WTC11 (cell line): Measurements from ENCODE around the gene ARSB. TPM values are rescaled to one million over a fixed set of nuclear protein-coding genes. Genes with fewer than 3 reads are reported as not detected.
A peak's percentile ranks its signal among the peaks of the same experiment; 100 is the strongest.

Source experiments
- ATAC-seq: fragments of 200-7000 bp; cut with Tn5 transposase; 2 replicates; pipeline ENCODE4 v1.10.0; 2021; ENCODE audit warnings: mild to moderate bottlenecking, moderate library complexity
- CTCF ChIA-PET: fragments of 300-600 bp; sonication (Branson Sonifier 250); formaldehyde crosslinking; loops from one replicate; lab custom pipeline; 2021; ENCODE audit warnings: antibody characterized with exemption; lab: Charles Lee
- POLR2A ChIA-PET: fragments of 350-600 bp; sonication (Branson Sonifier 250); formaldehyde crosslinking; loops from one replicate; lab custom pipeline; 2021; ENCODE audit warnings: antibody characterized with exemption; lab: Charles Lee
- DNase-seq: peaks from one replicate; pipeline ENCODE4 v3.0.0; 2021; ENCODE audit warnings: low spot score
- H3K27ac Mint-ChIP-seq: 2 replicates; pipeline ENCODE4 v1.8.0; 2021; ENCODE audit warnings: mixed read lengths
- H3K27me3 Mint-ChIP-seq: 2 replicates; pipeline ENCODE4 v1.8.0; 2021; ENCODE audit warnings: low read depth, mild to moderate bottlenecking, moderate library complexity, mixed read lengths
- H3K36me3 Mint-ChIP-seq: 2 replicates; pipeline ENCODE4 v1.8.0; 2021; ENCODE audit warnings: mixed read lengths
- H3K4me1 Mint-ChIP-seq: 2 replicates; pipeline ENCODE4 v1.8.0; 2022; ENCODE audit warnings: mixed read lengths
- H3K4me3 Mint-ChIP-seq: 2 replicates; pipeline ENCODE4 v1.8.0; 2021; ENCODE audit warnings: mild to moderate bottlenecking, moderate library complexity, mixed read lengths
- H3K9me3 Mint-ChIP-seq: 2 replicates; pipeline ENCODE4 v1.8.0; 2021; ENCODE audit warnings: mixed read lengths
- AR ChIP-seq: fragments of 250-450 bp; sonication (Bioruptor Pico); IDR thresholded peaks from 2 replicates; pipeline ENCODE4 v1.9.0; 2021; ENCODE audit warnings: mild to moderate bottlenecking
- CREM ChIP-seq: sonication (generic); formaldehyde crosslinking; IDR thresholded peaks from 2 replicates; pipeline ENCODE4 v1.8.1; 2022; ENCODE audit warnings: mild to moderate bottlenecking, missing genetic modification reagents, moderate library complexity
- CTCF ChIP-seq: fragments of 200-600 bp; IDR thresholded peaks from 2 replicates; pipeline ENCODE4 v1.8.0; 2022; ENCODE audit warnings: antibody characterized with exemption
- ERG ChIP-seq: fragments of 250-450 bp; sonication (Bioruptor Pico); IDR thresholded peaks from 2 replicates; pipeline ENCODE4 v1.8.0; 2021; ENCODE audit warnings: mild to moderate bottlenecking
- GABPB1 ChIP-seq: sonication (generic); formaldehyde crosslinking; IDR thresholded peaks from 2 replicates; pipeline ENCODE4 v1.8.1; 2023; ENCODE audit warnings: mild to moderate bottlenecking, missing genetic modification reagents
- IRF1 ChIP-seq: sonication (generic); formaldehyde crosslinking; IDR thresholded peaks from 2 replicates; pipeline ENCODE4 v1.8.0; 2023; ENCODE audit warnings: missing genetic modification reagents
- NFE2L1 ChIP-seq: sonication (generic); formaldehyde crosslinking; IDR thresholded peaks from 2 replicates; pipeline ENCODE4 v1.8.1; 2023; ENCODE audit warnings: missing genetic modification reagents
- NFYB ChIP-seq: sonication (generic); formaldehyde crosslinking; conservative IDR thresholded peaks from 2 replicates; pipeline ENCODE4 v1.8.0; 2022; ENCODE audit warnings: low read depth, missing genetic modification reagents
- ZBTB21 ChIP-seq: sonication (generic); formaldehyde crosslinking; IDR thresholded peaks from 2 replicates; pipeline ENCODE4 v1.8.1; 2023; ENCODE audit warnings: mild to moderate bottlenecking, missing genetic modification reagents, borderline replicate concordance
- ZNF219 ChIP-seq: sonication (generic); formaldehyde crosslinking; IDR thresholded peaks from 2 replicates; pipeline ENCODE4 v1.8.0; 2023; ENCODE audit warnings: missing genetic modification reagents, mild to moderate bottlenecking, borderline replicate concordance
- ZNF671 ChIP-seq: fragments of 250-450 bp; sonication (Bioruptor Pico); IDR thresholded peaks from 2 replicates; pipeline ENCODE4 v1.8.0; 2021; ENCODE audit warnings: mild to moderate bottlenecking
- total RNA-seq: library from RNA; stranded (reverse); gene quantifications from 3 replicates; pipeline ENCODE4 v1.2.3, GENCODE V29; 2021
- TF ChIP-seq, protein P1 (sequence below): sonication (generic); formaldehyde crosslinking; IDR thresholded peaks from 2 replicates; pipeline ENCODE4 v1.8.1; 2023; ENCODE audit warnings: mild to moderate bottlenecking, moderate library complexity, missing genetic modification reagents
- TF ChIP-seq, protein P2 (sequence below): sonication (generic); formaldehyde crosslinking; IDR thresholded peaks from 2 replicates; pipeline ENCODE4 v1.8.1; 2022; ENCODE audit warnings: low read depth, missing genetic modification reagents, borderline replicate concordance
- TF ChIP-seq, protein P3 (sequence below): sonication (generic); formaldehyde crosslinking; IDR thresholded peaks from 2 replicates; pipeline ENCODE4 v1.8.1; 2022; ENCODE audit warnings: mild to moderate bottlenecking, missing genetic modification reagents, moderate library complexity, borderline replicate concordance

Gene ARSB
- total RNA-seq, 1 experiment from 2014 or later = 9.7 TPM

DNA sequence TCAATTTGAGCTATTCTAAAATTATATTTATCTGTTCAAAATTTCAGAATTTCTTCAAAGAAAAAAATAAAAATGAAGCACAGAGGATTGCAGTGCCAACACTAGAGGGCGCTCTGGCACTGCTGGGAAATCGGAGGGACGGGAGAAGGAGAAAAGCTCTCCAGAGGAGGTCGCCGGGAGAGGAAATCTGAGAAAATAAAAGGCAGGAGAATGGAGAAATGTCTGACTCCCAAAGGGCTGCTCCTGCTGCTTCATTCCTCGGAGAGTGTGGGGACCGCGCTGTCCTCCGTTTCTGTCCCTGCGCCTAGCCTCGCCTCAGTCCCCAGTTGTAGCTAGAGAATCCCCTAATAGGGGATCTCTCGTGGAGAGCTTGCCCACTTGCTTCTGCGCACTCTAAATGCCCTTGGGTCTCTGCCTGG lies 40.0 kb upstream of the ARSB start:
- Mint-ChIP-seq H3K4me3 (peak overlapping the region; percentile 55), H3K36me3 (no peaks in the 10 kb centered on the region), H3K27ac (no peak overlapping the region), H3K9me3 (no peaks in the 10 kb centered on the region), H3K4me1 (peaks cover 20% of the 10 kb centered on the region), H3K27me3 (no peaks in the 10 kb centered on the region; the same call in 1 of the 2 replicates)
- DNase-seq (peak; percentile 70), ATAC-seq (peak; percentile 53)
- POLR2A ChIA-PET = no interaction called here
- TF ChIP-seq CTCF (peak; percentile 96), GABPB1 (CRISPR knock-in tag) (no peak)
- CTCF ChIA-PET = interaction anchor here (0.6 to 8.5 kb wide), 62 partner anchors 9 to 1058 kb away, joined by 3 to 358 read pairs (median 4); partner anchors contain the start of genes ARSB and BHMT

- no peaks in the 10 kb centered on the region for H3K9me3 Mint-ChIP-seq
- H3K27me3 Mint-ChIP-seq = no peaks in the 10 kb centered on the region; the same call in 1 of the 2 replicates
- DNase-seq (no peak), ATAC-seq (no peak)
- peaks cover 20% of the 10 kb centered on the region for H3K4me1 Mint-ChIP-seq
- H3K4me3 Mint-ChIP-seq = no peak overlapping the region
- H3K27ac Mint-ChIP-seq = no peak overlapping the region
- TF ChIP-seq GABPB1 (CRISPR knock-in tag) (peak; percentile 23; the same call in 1 of the 2 replicates), ERG (no peak)
- ChIA-PET CTCF (interaction anchor here (1.5 to 8.5 kb wide), 6 partner anchors 11 to 125 kb away, joined by 3 to 358 read pairs (median 14); no protein-coding TSS in a partner anchor), POLR2A (no interaction called here)
- no peaks in the 10 kb centered on the region for H3K36me3 Mint-ChIP-seq
Measured at GRCh38 chr5:79023947-79024346, 38.8 kb upstream of the ARSB start.

DNA sequence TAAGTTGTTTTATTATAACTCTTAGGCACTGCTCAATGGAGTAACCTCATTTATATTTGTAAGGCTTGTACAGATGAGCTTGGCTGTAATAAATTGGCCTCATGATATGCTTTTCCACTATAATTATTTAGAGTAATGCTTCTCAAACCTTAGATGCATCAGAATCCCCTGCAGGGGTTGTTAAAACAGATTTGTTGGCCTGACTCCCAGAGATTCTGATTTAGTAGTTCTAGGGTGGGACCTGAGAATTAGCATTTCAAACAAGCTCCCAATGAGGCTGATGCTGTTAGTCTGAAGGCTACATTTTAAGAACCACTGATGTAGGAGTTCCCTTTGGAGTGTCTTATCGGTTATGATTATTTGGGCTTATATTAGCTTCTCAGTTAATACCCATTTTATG lies 38.2 kb upstream of the ARSB start:
- CTCF ChIA-PET = interaction anchor here (0.9 to 8.5 kb wide), 4 partner anchors 20 to 124 kb away, joined by 3 to 358 read pairs (median 30); no protein-coding TSS in a partner anchor
- Mint-ChIP-seq H3K4me3 (no peak overlapping the region), H3K4me1 (peaks cover 20% of the 10 kb centered on the region), H3K36me3 (no peaks in the 10 kb centered on the region), H3K9me3 (no peaks in the 10 kb centered on the region), H3K27ac (no peak overlapping the region), H3K27me3 (no peaks in the 10 kb centered on the region; the same call in 1 of the 2 replicates)
- POLR2A ChIA-PET = interaction anchor here (0.6 kb wide), 1 partner anchor 511 kb away, joined by 3 read pairs; no protein-coding TSS in a partner anchor
- no peak for DNase-seq
- no peak for ATAC-seq
- TF ChIP-seq CREM (CRISPR knock-in tag) (no peak), ZNF671 (CRISPR knock-in tag) (no peak), IRF1 (no peak), AR (CRISPR knock-in tag) (no peak), ZBTB21 (no peak), ERG (no peak), NFYB (no peak), ZNF219 (CRISPR knock-in tag) (no peak), CTCF (no peak), NFE2L1 (CRISPR knock-in tag) (no peak)
- TF ChIP-seq, protein P1, sequence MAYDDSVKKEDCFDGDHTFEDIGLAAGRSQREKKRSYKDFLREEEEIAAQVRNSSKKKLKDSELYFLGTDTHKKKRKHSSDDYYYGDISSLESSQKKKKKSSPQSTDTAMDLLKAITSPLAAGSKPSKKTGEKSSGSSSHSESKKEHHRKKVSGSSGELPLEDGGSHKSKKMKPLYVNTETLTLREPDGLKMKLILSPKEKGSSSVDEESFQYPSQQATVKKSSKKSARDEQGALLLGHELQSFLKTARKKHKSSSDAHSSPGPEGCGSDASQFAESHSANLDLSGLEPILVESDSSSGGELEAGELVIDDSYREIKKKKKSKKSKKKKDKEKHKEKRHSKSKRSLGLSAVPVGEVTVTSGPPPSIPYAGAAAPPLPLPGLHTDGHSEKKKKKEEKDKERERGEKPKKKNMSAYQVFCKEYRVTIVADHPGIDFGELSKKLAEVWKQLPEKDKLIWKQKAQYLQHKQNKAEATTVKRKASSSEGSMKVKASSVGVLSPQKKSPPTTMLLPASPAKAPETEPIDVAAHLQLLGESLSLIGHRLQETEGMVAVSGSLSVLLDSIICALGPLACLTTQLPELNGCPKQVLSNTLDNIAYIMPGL (CRISPR knock-in tag) = no peak
- TF ChIP-seq, protein P2, sequence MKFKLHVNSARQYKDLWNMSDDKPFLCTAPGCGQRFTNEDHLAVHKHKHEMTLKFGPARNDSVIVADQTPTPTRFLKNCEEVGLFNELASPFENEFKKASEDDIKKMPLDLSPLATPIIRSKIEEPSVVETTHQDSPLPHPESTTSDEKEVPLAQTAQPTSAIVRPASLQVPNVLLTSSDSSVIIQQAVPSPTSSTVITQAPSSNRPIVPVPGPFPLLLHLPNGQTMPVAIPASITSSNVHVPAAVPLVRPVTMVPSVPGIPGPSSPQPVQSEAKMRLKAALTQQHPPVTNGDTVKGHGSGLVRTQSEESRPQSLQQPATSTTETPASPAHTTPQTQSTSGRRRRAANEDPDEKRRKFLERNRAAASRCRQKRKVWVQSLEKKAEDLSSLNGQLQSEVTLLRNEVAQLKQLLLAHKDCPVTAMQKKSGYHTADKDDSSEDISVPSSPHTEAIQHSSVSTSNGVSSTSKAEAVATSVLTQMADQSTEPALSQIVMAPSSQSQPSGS (CRISPR knock-in tag) = no peak
- TF ChIP-seq, protein P3, sequence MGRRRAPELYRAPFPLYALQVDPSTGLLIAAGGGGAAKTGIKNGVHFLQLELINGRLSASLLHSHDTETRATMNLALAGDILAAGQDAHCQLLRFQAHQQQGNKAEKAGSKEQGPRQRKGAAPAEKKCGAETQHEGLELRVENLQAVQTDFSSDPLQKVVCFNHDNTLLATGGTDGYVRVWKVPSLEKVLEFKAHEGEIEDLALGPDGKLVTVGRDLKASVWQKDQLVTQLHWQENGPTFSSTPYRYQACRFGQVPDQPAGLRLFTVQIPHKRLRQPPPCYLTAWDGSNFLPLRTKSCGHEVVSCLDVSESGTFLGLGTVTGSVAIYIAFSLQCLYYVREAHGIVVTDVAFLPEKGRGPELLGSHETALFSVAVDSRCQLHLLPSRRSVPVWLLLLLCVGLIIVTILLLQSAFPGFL (CRISPR knock-in tag) = no peak
